ENCODE results near the gene NEK1.
"Not testable (repeated sequence)": the region's sequence is repeated elsewhere in the genome, so short reads cannot be mapped to it uniquely, and the experiment has no call there.

The NEK1 gene

DNA sequence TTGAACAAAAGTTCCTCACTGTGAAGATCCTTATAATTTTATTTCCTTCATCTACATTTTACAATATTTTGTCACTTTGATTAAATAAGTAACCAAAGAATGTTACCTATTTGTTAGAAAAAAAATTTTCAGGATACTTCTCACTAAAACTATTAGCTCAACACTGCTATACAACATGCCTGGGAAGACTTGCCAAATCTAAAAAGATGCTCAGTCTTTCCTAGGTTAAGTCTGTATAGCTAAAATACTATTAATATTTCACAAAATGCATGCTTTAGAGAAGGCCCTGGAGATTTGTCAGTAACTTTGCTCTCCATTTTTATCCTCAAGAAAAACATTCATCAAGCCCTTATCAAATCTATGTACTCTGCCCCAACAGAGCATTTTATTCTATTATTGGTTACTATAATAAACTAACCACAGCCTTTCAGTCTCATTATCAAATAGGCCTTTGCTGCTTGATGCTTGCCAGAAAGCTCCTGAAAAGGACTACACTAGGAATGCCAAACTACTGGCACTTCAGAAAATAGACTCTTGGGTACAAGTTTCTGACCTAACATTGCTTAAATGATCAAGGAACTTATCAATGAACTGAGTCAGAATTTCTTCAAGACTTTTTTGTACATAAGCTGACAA lies 17.7 kb downstream of the NEK1 start:
- TF ChIP-seq, protein P1, sequence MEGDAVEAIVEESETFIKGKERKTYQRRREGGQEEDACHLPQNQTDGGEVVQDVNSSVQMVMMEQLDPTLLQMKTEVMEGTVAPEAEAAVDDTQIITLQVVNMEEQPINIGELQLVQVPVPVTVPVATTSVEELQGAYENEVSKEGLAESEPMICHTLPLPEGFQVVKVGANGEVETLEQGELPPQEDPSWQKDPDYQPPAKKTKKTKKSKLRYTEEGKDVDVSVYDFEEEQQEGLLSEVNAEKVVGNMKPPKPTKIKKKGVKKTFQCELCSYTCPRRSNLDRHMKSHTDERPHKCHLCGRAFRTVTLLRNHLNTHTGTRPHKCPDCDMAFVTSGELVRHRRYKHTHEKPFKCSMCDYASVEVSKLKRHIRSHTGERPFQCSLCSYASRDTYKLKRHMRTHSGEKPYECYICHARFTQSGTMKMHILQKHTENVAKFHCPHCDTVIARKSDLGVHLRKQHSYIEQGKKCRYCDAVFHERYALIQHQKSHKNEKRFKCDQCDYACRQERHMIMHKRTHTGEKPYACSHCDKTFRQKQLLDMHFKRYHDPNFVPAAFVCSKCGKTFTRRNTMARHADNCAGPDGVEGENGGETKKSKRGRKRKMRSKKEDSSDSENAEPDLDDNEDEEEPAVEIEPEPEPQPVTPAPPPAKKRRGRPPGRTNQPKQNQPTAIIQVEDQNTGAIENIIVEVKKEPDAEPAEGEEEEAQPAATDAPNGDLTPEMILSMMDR (IDR thresholded peaks at IDR 0.05) = no peak
- DNase-seq (ENCODE audit: low spot score) = no peak
- Histone ChIP-seq H3K4me3 (no peak overlapping the region), H3K27ac (no peak overlapping the region)

DNA sequence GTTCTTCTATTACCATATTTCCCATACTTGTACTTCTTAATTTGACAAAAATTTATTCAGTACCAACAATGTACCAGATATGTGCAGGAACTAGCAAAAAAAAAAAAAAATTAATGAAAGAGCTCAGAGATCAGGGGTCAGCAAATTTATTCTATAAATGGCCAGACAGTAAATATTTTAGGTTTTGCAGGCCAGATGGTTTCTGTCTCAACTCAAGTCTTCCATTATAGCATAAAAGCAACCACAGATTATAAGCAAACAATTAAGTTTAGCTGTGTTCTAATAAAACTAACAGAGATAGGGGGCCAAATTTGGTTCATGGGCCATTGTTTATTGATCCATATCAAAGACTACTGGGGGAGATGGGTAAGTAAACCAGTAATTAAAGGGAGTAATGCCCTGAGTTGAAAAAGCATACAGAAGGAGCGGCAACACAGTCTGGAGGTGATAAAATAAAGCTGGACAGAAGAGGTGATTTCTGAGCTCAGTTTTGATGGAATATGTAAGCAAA lies 19.3 kb downstream of the NEK1 start:
- TF ChIP-seq, protein P1 (IDR thresholded peaks at IDR 0.05) = no peak
- Histone ChIP-seq H3K27ac (no peak overlapping the region), H3K4me3 (no peak overlapping the region)
- DNase-seq (ENCODE audit: low spot score) = no peak

DNA sequence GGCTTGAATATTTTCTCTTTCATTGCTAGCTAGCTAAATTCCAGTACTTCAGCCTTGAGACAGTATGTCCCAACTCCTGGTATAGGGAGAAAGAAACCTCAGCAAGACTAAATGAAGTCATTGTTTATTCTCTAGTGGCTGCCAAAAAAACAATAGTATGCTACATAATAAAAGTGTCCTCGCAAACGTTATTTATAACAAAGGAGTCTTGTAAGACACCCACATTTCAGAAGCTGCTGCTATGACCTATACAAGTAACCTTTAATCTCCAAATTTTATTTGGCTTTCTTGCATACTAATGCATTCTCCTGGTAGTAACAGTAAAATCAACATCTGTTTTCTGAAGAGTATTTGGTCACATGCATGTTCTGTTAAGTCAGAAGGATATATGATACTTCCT lies 28.8 kb downstream of the NEK1 start:
- H3K4me3 ChIP-seq = no peak overlapping the region
- no peak for DNase-seq (ENCODE audit: low spot score)
- no peak overlapping the region for H3K27ac ChIP-seq
- TF ChIP-seq, protein P1 (IDR thresholded peaks at IDR 0.05) = no peak

DNA sequence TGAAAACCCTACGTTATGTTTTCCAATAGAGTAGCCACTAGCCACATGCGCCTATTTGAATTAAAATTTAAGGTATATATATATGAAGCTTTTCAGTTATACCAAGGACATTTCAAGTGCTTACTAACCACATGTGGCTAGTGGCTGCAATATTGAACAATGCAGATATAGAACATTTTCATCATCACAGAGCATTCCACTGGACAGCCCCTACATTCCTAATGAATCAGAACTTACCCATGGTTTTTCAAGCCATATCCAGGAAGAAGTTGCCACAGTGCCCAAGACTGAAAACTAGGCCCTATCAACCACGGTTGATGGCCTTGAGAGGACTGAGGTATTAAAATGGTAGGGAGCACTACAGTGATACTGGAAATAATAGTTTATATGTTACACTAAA lies 29.7 kb downstream of the NEK1 start:
- DNase-seq (ENCODE audit: low spot score) = no peak
- H3K27ac ChIP-seq = no peak overlapping the region
- H3K4me3 ChIP-seq = no peak overlapping the region
- TF ChIP-seq, protein P1 (IDR thresholded peaks at IDR 0.05) = no peak

DNA sequence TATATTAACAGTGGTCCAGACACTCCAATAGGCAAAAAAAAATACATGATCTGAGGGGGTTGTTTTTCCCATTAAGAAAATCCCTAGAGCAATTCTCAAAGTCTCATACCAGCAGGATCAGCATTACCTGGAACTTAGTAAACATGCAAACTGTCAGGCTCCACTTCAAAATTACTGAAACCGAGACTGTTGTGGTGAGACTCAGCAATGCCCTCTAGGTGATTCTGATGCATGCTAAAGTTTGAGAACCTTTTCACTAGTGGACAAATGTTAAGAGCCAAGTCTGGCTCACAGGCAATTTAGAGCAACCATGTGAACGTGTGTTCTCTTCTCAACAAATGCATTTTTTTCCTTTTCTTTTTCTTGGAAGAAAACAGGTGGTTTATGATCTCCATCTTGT lies 30.2 kb downstream of the NEK1 start:
- TF ChIP-seq, protein P1 (IDR thresholded peaks at IDR 0.05) = no peak
- H3K4me3 ChIP-seq = no peak overlapping the region
- no peak for DNase-seq (ENCODE audit: low spot score)
- H3K27ac ChIP-seq = no peak overlapping the region

DNA sequence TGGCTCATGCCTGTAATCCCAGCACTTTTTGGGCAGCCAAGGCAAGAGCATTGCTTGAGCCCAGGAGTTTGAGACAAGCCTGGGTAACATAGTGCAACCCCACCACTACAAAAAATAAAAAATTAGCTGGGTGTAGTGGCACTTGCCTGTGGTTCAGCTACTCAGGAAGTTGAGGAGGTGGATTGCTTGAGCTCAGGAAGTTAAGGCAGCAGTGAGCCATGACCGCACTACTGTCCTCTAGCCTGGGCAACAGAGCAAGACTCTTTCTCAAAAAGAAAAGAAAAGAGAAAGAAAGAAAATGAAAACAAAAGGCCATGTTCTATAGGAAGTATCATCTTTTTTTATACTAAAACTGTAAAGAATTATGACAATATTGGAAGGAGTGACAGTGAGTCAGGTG lies 38.5 kb downstream of the NEK1 start:
- Histone ChIP-seq H3K27ac (no peak overlapping the region), H3K4me3 (no peak overlapping the region)
- TF ChIP-seq, protein P1 (IDR thresholded peaks at IDR 0.05) = no peak
- no peak for DNase-seq (ENCODE audit: low spot score)

DNA sequence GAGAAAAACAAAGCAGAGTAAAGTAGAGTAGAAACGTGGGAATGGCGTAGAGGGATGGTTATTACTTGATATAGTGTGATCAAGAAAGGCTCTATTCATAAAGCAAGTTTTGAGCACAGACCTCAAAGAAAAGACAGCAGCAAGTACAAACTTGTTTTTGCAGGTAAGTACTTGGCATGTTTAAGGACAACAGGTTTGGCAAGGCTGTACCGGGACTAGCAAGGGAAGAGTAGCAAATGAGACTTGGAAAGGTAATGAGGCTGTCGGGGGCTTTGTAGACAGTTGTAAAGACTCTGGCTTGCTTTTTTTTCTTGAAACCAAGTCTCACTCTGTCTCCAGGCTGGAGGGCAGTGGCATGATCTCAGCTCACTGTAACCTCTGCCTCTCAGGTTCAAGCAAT lies 40.9 kb downstream of the NEK1 start:
- Histone ChIP-seq H3K27ac (no peak overlapping the region), H3K4me3 (no peak overlapping the region)
- TF ChIP-seq, protein P1 (IDR thresholded peaks at IDR 0.05) = no peak
- DNase-seq (ENCODE audit: low spot score) = no peak

DNA sequence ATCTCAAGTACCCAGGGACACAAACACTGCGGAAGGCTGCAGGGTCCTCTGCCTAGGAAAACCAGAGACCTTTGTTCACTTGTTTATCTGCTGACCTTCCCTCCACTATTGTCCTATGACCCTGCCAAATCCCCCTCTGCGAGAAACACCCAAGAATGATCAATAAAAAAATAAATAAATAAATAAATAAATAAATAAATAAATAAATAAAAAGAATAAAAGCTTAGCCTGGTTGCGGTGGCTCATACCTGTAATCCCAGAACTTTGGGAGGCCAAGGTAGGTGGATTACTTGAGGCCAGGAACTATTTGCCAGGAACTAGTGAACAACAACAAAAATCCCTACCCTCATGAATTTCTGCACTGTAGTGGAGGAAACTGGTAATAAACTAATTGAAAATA lies 41.4 kb downstream of the NEK1 start:
- not testable (repeated sequence) for H3K4me3 ChIP-seq; DNase-seq (ENCODE audit: low spot score); H3K27ac ChIP-seq

DNA sequence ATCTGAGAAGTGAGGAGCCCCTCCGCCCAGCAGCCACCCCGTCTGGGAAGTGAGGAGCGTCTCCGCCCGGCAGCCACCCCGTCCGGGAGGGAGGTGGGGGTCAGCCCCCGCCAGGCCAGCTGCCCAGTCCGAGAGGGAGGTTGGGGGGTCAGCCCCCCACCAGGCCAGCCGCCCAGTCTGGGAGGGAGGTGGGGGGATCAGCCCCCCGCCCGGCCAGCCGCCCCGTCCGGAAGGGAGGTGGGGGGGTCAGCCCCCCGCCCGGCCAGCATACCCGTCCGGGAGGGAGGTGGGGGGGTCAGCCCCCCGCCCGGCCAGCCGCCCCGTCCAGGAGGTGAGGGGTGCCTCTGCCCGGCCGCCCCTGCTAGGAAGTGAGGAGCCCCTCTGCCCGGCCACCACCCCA lies 42.1 kb downstream of the NEK1 start:
- H3K27ac ChIP-seq; DNase-seq (ENCODE audit: low spot score); H3K4me3 ChIP-seq: not testable (repeated sequence)

DNA sequence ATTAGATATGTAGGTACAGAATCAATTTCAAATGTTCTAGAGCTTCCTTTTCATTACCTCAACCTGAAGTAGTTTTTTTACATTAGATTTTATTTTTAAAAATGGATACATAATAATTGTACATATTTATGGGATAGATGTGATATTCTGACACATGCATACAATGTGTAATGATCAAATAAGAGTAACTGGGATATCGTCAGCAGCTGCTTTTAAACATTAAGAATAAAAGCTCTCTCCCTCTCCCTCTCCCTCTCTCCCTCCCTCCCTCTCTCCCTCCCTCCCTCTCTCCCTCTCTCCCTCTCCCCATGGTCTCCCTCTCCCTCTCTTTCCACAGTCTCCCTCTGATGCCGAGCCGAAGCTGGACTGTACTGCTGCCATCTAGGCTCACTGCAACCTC lies 43.2 kb downstream of the NEK1 start:
- not testable (repeated sequence) for H3K4me3 ChIP-seq; DNase-seq (ENCODE audit: low spot score); H3K27ac ChIP-seq
